Measurements from ENCODE around the gene OR56B4.
"Not testable (repeated sequence)": the region's sequence is repeated elsewhere in the genome, so short reads cannot be mapped to it uniquely, and the experiment has no call there.

Gene OR56B4, protein sequence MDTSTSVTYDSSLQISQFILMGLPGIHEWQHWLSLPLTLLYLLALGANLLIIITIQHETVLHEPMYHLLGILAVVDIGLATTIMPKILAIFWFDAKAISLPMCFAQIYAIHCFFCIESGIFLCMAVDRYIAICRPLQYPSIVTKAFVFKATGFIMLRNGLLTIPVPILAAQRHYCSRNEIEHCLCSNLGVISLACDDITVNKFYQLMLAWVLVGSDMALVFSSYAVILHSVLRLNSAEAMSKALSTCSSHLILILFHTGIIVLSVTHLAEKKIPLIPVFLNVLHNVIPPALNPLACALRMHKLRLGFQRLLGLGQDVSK

DNA sequence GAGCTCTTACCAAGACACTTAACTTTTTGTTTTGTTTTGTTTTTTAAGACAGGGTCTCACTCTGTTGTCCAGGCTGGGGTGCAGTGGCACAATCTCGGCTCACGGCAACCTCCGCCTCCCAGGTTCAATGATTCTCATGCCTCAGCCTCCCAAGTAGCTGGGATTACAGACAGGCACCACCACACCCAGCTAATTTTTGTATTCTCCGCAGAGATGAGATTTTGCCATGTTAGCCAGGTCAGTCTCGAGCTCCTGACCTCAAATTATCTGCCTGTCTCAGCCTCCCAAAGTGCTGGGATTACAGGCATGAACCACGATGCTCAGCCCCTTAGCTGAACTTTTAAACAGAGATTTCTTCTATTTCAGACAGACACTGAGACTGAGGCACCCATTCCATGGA lies at the start of gene OR56B4:
OR56B4 (plus strand) TSS at position 301 of the 400 bp plus-strand sequence; CDS start at position 396, 95 bp downstream.
- not testable (repeated sequence) for DNase-seq

DNA sequence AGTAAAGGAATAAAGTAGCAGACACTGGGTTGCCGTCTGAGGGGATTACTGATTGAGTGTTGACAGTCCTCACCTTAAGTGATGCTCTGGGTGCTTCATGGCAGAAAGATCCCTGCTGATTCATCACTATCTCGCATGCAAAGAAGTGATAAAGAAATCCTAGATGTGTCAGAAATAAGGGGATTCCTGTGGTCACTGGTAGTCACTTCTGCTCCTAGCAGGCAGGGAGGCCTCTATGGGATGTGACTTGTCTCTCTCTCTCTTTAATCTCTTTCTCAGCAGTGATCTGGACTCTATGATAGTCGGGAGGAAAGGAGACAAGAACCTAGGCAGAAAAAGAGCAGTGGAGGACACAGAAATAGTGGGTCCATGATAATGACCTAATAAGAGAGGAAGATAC lies 46.0 kb upstream of the OR56B4 start:
- DNase-seq, result no peak

GRCh38 chr11:6062691-6063358 lies 44.7 kb upstream of the OR56B4 start:
- DNase-seq, result no peak

DNA sequence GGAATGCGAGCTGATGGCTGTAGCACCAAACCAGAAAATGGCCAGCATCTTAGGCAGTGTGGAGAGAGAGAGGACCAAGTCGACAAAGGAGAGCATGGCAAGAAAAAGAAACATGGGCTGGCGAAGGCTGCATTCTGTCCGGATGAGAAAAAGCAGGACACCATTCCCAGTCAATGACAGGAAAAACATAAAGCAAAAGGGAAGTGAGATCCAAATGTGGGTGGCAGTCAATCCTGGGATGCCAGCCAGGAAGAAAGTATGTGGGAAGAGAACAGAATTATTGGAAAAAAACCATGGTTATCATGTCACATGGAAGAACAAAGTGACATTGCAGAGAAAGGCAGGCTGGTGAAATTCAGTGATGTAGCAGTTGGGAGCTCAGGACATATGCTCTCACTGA lies 40.0 kb upstream of the OR56B4 start:
- no peak for DNase-seq

DNA sequence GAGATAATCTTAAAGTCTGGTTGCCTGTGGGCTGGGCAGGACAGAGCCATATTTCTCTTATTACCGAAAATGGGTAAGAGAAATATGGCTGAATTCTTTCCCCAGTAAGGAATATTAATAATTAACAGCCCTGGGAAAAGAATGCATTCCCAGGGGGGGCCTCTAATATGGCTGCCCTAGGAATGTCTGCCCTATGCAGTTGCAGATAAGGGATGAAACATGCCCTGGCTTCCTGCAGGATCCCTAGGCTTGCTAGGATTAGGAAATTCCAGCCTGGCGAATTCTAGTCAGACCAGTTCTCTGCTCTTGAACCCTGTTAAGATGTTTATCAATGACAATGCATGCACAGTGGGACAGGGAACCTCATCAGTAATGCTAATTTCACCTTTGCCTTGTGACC lies 31.0 kb upstream of the OR56B4 start:
- not testable (repeated sequence) for DNase-seq

GRCh38 chr11:6077723-6078122 lies 29.8 kb upstream of the OR56B4 start:
- DNase-seq, result no peak

- no peak for DNase-seq
Measured at GRCh38 chr11:6079463-6079862, 28.0 kb upstream of the OR56B4 start.

DNA sequence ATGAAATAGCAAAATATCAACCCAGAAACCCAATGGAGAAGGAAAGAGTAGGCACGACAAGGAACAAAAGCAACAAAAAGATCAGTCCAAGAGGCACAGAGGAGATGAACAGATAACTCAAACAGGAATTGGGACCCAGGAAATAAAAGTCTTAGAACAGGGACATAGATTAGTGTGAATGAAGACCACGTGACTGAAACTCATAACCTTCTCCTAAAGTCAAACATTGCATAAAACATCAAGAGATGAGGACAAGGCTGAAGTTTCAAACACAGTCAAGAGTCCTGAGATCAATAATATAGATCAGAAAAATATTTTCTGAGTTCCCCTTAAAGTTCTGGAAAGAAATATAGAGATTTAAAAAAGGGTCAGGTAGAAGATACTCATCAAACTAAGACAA lies 24.4 kb upstream of the OR56B4 start:
- DNase-seq, result no peak

GRCh38 chr11:6084587-6084986 lies 22.9 kb upstream of the OR56B4 start:
- no peak for DNase-seq

DNA sequence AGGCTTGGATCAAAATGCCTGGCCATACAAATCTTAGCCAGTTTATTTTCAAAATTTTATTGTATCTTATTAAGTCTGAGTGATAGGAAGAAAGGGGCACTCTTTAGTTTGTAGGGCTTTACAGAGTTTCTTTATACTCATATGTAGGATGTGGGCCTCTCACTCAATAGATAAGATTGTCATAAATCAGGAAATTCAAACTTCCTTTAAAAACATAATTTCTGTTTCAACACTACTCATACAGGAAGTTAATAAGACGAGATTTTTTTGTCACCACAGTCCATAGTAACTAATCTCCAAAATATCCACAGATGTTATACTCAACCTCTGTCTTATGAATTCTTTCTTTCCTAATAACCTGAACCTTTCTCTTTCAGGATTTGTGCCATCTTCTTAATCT lies 13.3 kb upstream of the OR56B4 start:
- DNase-seq, result no peak

- DNase-seq, result no peak
Measured at GRCh38 chr11:6095798-6096197, 11.7 kb upstream of the OR56B4 start.

DNA sequence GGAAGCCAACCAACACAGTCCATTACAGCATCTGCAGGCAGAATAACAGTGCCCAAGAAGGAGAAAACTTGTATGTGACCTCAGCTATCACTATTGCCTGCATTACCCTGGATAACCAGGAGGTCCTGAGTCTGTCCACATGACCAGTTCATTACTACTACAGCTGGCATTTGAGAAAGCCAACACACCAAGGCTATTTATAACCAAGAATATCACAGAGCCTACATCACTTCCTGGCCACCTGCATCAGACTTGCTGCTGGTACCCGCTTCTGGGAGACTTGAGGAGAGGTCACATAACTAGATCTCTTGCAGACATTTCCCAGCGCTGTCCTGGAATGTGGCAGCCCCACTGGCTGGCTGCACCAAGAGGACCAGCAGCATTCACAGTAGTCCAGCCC lies 11.1 kb upstream of the OR56B4 start:
- DNase-seq, result no peak

DNA sequence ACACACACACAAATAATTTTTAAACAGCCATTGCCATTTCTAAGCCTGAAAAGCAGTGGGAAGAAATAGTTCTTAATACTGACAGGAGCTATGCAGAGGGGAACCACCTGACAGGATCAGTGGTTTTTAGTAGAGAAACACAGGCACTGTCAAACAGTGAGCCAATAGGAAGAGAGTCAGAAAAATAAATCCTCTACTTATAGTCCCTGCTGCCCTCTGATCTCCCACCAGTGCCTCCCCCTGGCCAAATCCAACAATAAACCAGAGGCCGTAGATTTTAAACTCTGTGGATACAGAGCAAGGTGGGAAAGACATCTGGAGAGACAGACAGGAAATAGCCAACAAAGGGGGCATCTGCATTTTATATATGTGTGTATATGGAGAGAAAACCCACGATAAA lies 7.9 kb upstream of the OR56B4 start:
- no peak for DNase-seq

DNA sequence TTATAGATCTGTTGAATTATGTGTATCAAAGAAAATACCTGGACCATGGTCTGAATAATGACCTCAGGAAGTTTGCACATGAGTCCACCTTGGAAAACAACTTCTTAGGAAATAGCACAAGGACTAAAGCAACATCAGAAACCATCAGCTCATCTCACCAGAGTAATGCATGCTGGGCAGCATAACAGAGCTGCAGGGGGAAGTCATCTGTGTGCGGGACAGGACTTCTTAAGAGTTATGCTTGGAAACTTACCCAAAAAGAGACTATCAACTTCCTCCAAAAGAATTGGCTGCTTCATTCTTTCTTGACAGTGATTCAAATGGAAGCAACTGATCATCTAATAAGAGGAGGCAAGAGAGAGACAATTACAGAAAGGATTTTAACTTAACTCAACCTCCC lies 2.5 kb downstream of the OR56B4 start:
- no peak for DNase-seq

DNA sequence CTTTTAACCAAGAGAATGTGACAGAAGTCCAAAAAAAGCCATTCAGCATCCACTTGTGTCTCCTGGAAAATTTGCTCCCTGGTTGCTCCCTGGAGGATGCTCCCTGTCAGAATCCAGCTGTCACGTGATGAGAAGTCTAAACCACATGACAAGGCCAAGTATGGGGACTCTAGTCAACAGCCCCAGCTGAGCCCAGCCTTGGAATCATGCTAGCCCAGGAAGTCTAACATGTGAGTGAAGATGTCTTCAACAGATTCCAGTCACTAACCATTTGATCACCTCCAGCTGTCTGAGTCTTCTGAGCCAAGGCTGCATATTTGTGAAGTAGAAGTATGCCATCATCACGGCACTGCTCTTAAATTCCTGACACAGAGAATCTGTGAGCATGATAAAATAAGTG lies 4.2 kb downstream of the OR56B4 start:
- DNase-seq, result no peak

DNA sequence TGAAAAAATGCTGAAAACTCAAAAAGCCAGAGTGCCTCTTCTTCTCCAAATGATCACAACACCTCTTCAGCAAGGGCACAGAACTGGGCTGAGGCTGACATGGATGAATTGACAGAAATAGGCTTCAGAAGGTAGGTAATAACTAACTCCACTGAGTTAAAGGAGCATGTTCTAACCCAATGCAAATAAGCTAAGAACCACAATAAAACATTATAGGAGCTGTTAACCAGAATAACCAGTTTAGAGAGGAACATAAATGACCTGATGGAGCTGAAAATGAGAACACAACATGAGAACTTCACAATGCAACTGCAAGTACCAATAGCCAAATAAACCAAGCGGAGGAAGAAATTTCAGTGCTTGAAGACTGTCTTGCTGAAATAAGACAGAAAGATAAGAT lies 9.2 kb downstream of the OR56B4 start:
- no peak for DNase-seq

- DNase-seq, result no peak
Measured at GRCh38 chr11:6124245-6124644, 16.8 kb downstream of the OR56B4 start.

DNA sequence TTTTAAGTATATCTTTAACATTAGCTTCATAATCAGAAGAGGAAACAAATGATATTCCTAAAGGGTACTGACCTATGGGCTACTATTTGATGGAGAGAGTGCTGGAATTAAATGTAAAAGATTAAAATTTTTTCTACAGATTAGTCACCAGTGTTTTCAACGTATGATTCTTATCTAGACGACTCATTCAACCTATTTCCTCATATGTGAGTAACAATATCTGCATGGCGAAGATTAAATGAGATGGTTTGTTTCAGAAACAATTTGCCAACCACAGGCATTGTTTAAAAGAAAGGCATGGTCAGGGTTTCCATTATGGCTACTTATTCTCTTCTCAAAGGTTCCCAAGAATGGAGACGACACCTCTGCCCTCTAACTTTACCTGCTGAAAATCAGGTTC lies 20.4 kb downstream of the OR56B4 start:
- no peak for DNase-seq

DNA sequence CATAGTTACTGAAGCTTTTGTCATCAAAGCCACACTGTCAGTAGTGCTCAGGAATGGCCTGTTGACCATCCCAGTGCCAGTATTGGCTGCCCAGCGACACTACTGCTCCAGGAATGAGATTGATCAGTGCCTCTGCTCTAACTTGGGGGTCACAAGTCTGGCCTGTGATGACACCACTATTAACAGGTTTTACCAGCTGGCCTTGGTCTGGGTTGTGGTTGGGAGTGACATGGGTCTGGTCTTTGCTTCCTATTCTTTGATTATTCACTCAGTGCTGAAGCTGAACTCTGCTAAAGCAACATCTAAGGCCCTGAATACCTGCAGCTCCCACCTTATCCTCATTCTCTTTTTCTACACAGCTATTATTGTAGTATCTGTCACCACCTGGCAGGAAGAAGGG lies 21.5 kb downstream of the OR56B4 start:
- DNase-seq, result no peak

GRCh38 chr11:6129635-6130034 lies 22.2 kb downstream of the OR56B4 start:
- no peak for DNase-seq

DNA sequence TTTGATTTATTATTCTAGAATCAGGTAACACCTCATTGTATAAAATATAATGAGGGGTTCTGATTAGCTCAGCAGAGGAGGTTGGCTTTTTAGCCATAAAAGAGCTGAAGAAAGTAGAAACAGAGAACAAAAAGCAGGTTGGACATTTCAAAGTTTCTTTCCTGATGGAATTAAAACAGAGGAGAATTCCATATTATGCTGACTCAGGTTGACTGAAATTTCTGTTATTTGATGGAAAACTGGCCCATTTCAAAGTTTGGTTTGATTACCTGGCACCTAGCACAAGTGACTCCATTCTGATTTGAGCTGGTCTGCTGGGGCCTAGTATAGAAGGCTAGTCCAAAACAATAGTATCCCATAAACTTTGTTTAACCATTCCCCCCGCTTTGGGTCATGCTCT lies 24.9 kb downstream of the OR56B4 start:
- DNase-seq, result no peak

DNA sequence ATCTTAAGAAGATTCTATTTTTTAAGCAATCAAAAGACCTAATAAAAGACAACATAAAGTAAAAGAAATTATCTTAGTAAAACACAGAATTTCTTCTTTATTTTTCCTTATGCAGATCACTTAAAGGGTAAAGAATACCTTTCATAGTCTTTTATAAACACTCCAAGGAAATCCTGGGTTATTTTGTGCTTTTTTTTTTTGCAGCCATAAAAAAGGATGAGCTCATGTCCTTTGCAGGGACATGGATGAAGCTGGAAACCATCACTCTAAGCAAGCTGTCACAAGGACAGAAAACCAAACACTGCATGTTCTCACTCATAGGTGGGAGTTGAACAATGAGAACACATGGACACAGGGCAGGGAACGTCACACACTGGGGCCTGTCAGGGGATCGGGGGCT lies 28.5 kb downstream of the OR56B4 start:
- DNase-seq, result not testable (repeated sequence)

DNA sequence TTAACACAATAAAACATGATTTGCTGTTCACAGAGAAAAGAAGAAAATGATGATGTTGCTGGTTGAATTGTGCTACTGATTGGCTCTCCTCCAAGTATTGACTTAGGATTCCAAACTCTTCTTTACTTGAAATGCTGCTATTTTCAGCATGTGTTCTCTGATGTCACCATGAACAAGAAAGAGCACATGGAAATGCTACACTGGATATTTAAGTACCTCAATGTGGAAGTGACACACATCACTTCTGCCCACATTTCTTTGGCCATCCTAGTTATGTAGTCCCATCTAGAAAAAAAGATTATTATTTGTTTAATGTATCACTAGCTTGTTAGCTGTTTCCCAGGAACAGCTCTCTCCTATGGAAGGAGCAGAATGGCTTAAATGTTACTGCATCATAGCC lies 35.5 kb downstream of the OR56B4 start:
- no peak for DNase-seq

- not testable (repeated sequence) for DNase-seq
Measured at GRCh38 chr11:6143737-6144136, 36.3 kb downstream of the OR56B4 start.

DNA sequence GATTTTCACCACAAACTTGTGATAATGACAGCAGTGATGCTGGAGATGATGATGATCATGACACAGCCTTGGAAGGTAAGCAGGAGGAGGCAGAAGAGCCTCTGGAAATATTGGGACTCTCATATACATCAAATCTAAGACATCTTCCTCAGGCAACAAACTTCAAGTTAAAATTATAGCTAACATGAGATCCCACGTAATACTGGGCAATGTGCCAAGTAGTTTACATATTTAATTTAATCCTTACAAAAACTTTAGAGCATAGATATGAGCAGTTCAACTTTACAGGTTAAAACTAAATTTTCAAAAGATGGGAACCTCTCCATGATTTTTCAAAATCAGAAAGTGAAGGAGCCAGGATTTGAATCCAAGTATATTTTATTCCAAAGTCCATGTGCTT lies 43.6 kb downstream of the OR56B4 start:
- DNase-seq, result no peak

Measured in femur (tissue), 1 donor.